ENCODE measurements around the gene TEX261.
"Not testable (repeated sequence)": the region's sequence is repeated elsewhere in the genome, so short reads cannot be mapped to it uniquely, and the experiment has no call there.

The TEX261 gene

GRCh38 chr2:70994699-70995425 lies at the start of gene TEX261:
TSS of gene TEX261 (minus strand) at chr2:70994873. CDS start at chr2:70994757, 116 bp downstream.
- Histone ChIP-seq H3K9me3 (ENCODE audit: insufficient read depth, low read length) (no peaks in the 10 kb centered on the region), H3K4me3 (ENCODE audit: insufficient read length, low read depth) (peak within 1 kb of the TSS; percentile 88), H3K36me3 (ENCODE audit: insufficient read depth, insufficient read length, low read length) (peaks cover 26% of the 10 kb centered on the region), H3K9ac (ENCODE audit: insufficient read length, low read depth) (peak within 1 kb of the TSS; percentile 96), H3K4me1 (ENCODE audit: insufficient read depth, insufficient read length) (no peaks in the 10 kb centered on the region), H3K27me3 (ENCODE audit: insufficient read depth, insufficient read length) (no peaks in the 10 kb centered on the region)
- TF ChIP-seq ZNF274 (IDR thresholded peaks at IDR 0.05; ENCODE audit: low read depth, low read length) (no peak), SUZ12 (IDR thresholded peaks at IDR 0.05; ENCODE audit: extremely low read depth, insufficient read depth, insufficient read length) (no peak)
- DNase-seq (ENCODE audit: low read depth, low spot score), result peak; percentile 84

DNA sequence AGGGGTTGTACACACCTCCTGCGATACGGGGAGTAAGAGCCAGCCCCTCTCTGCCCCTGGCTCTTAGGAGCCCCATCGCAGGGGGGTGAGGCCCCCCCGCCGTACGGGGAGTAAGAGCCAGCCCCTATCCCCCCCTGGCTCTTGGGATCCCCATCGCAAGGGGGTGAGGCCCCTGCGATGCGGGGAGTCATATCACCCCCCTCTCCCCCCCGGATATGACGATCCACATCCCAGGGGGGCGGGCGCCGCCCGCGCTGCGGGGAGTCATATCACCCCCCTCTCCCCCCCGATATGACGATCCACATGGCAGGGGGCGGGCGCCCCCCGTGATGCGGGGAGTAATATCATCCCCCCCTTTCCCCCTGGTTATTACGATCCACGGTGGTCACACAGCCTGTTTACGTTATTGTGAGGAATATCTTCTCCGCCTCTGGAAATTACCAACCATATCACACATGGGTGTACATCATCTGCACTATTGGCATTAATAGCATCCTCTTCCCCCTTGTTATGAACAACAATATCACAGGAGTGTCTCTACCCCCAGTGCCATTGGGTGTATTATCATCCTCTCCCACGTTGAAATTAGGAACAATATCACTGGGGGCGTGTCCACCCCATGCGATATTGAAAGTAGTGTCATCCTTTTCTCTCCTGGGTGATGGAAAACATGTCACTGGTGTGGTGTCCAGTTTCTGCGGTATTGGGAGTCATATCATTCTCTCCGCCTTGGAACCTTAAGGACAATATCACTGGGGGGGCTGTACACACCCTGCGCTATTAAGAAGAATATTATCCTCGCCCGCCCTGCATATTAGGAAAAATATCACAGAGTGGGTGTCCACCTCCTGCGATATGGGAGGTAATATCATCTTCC lies 49.1 kb upstream of the TEX261 start:
- Histone ChIP-seq H3K9ac (ENCODE audit: insufficient read length, low read depth) (no peak overlapping the region), H3K4me3 (ENCODE audit: insufficient read length, low read depth) (no peak overlapping the region), H3K36me3 (ENCODE audit: insufficient read depth, insufficient read length, low read length) (no peaks in the 10 kb centered on the region), H3K27me3 (ENCODE audit: insufficient read depth, insufficient read length) (no peaks in the 10 kb centered on the region), H3K9me3 (ENCODE audit: insufficient read depth, low read length) (no peaks in the 10 kb centered on the region), H3K4me1 (ENCODE audit: insufficient read depth, insufficient read length) (no peaks in the 10 kb centered on the region)
- TF ChIP-seq YY1 (IDR thresholded peaks at IDR 0.05; ENCODE audit: insufficient read depth, insufficient read length), result no peak
- TF ChIP-seq SUZ12 (IDR thresholded peaks at IDR 0.05; ENCODE audit: extremely low read depth, insufficient read depth, insufficient read length), result no peak
- DNase-seq (ENCODE audit: low read depth, low spot score), result no peak

GRCh38 chr2:71042287-71042686 lies 47.6 kb upstream of the TEX261 start:
- DNase-seq (ENCODE audit: low read depth, low spot score), result no peak
- no peaks in the 10 kb centered on the region for H3K27me3 ChIP-seq (ENCODE audit: insufficient read depth, insufficient read length)
- no peak overlapping the region for H3K4me3 ChIP-seq (ENCODE audit: insufficient read length, low read depth)
- H3K36me3 ChIP-seq (ENCODE audit: insufficient read depth, insufficient read length, low read length), result no peaks in the 10 kb centered on the region
- no peaks in the 10 kb centered on the region for H3K4me1 ChIP-seq (ENCODE audit: insufficient read depth, insufficient read length)
- H3K9ac ChIP-seq (ENCODE audit: insufficient read length, low read depth), result no peak overlapping the region
- H3K9me3 ChIP-seq (ENCODE audit: insufficient read depth, low read length), result no peaks in the 10 kb centered on the region
- TF ChIP-seq YY1 (IDR thresholded peaks at IDR 0.05; ENCODE audit: insufficient read depth, insufficient read length), result no peak
- TF ChIP-seq ZNF274 (IDR thresholded peaks at IDR 0.05; ENCODE audit: low read depth, low read length), result no peak
- no peak for TF ChIP-seq SUZ12 (IDR thresholded peaks at IDR 0.05; ENCODE audit: extremely low read depth, insufficient read depth, insufficient read length)

DNA sequence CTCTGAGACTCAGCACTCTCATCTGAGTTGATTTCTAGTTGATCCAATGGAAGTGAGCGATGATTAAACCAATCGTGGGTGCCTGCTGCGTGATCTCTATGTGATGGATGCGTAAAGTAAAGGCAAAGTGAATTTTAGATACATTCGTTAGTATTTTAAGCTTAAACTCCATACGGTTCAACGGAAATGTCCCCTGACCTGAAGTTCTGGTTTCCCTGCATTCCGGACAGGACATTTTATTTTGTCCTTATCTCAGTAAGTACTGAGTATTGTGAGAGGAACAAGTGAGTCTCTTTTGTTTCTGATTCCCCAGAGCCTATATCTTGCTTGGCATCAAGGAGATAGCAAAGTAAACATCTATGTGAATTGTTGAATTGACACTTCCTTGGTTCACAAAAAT lies 41.6 kb upstream of the TEX261 start:
- H3K27me3 ChIP-seq (ENCODE audit: insufficient read depth, insufficient read length); H3K4me3 ChIP-seq (ENCODE audit: insufficient read length, low read depth); H3K9ac ChIP-seq (ENCODE audit: insufficient read length, low read depth); DNase-seq (ENCODE audit: low read depth, low spot score); H3K4me1 ChIP-seq (ENCODE audit: insufficient read depth, insufficient read length); H3K36me3 ChIP-seq (ENCODE audit: insufficient read depth, insufficient read length, low read length); H3K9me3 ChIP-seq (ENCODE audit: insufficient read depth, low read length): not testable (repeated sequence)

DNA sequence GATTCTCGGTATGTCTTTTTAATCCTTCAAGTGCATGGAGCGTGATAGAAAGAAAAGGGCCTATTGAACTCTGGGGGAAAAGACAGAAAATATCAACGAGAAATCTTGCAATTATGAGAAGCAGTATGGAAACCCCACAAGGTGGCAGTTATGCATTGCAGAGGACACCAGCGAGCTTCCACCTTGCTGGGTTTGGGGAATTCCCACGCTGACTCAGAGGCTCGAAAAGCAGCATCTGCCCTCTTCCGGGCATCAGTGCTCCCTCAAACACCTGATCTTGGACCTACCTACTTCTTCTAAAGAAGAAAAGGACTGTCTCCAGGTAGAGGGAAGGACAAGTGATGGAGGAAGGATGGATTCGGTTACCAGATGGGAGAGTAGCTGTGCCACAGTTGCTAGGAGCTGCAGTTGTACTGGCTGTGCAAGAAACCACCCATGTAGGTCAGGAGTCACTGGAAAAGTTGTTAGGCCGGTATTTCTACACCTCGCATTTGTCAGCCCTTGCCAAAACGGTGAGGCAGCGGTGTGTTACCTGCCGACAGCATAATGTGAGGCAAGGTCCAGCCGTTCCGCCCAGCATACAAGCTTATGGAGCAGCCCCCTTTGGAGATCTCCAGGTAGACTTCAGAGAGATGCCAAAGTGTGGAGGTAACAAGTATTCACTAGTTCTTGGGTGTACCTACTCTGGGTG lies 29.0 kb upstream of the TEX261 start:
- H3K4me3 ChIP-seq (ENCODE audit: insufficient read length, low read depth); H3K9me3 ChIP-seq (ENCODE audit: insufficient read depth, low read length); DNase-seq (ENCODE audit: low read depth, low spot score); H3K4me1 ChIP-seq (ENCODE audit: insufficient read depth, insufficient read length); H3K36me3 ChIP-seq (ENCODE audit: insufficient read depth, insufficient read length, low read length); H3K9ac ChIP-seq (ENCODE audit: insufficient read length, low read depth); H3K27me3 ChIP-seq (ENCODE audit: insufficient read depth, insufficient read length): not testable (repeated sequence)

DNA sequence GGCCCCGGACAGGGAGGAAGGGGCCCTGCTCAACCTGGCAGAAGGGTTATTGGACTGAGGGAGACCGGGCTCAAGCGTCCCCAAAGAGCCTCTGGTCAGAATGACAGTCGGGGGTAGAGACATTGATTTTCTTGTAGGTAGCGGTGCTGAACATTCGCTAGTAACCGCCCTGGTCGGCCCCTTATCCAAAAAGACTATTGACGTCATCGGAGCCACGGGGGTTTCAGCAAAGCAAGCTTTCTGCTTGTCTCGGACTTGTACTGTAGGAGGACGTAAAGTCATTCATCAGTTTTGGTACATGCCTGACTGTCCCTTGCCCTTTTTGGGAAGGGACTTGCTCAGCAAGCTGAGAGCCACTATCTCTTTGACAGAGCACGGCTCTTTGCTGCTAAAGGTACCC lies 26.7 kb upstream of the TEX261 start:
- not testable (repeated sequence) for H3K4me3 ChIP-seq (ENCODE audit: insufficient read length, low read depth); DNase-seq (ENCODE audit: low read depth, low spot score); H3K9ac ChIP-seq (ENCODE audit: insufficient read length, low read depth); H3K9me3 ChIP-seq (ENCODE audit: insufficient read depth, low read length); H3K36me3 ChIP-seq (ENCODE audit: insufficient read depth, insufficient read length, low read length); H3K27me3 ChIP-seq (ENCODE audit: insufficient read depth, insufficient read length); H3K4me1 ChIP-seq (ENCODE audit: insufficient read depth, insufficient read length)

DNA sequence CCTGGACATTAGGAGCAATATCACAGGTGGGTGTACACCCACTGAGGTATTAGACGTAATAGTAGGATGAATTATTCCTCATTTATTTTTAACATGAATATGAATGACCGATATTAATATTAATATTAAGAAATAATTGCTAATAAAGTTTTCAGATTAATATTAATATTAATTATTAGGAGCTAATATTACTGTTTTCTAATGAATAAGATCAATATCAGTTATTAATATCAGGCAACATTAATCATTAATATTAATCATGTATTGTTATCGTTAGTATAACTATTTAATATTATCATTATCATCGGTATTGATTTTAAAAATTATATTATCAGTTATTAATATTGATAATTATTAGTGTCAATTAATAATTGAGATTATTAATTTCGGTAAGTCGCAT lies 25.3 kb upstream of the TEX261 start:
- not testable (repeated sequence) for H3K36me3 ChIP-seq (ENCODE audit: insufficient read depth, insufficient read length, low read length); DNase-seq (ENCODE audit: low read depth, low spot score); H3K4me1 ChIP-seq (ENCODE audit: insufficient read depth, insufficient read length); H3K9me3 ChIP-seq (ENCODE audit: insufficient read depth, low read length); H3K9ac ChIP-seq (ENCODE audit: insufficient read length, low read depth); H3K27me3 ChIP-seq (ENCODE audit: insufficient read depth, insufficient read length); H3K4me3 ChIP-seq (ENCODE audit: insufficient read length, low read depth)

All from NT2/D1 (cell line).